HCT116 (cell line): Measurements from ENCODE around the gene MGRN1. TPM values are rescaled to one million over a fixed set of nuclear protein-coding genes. Genes with fewer than 3 reads are reported as not detected.

Source experiments
- ATAC-seq: fragments of 200-7000 bp; cut with Tn5 transposase; 2 replicates; pipeline ENCODE4 v1.9.1; 2020; ENCODE audit warnings: mild to moderate bottlenecking, moderate library complexity
- BruUV-seq: library from RNA; stranded (reverse); fragments of 400-500 nt; replicated peaks from 2 replicates; lab custom pipeline; 2021; lab: Mats Ljungman, UMichigan
- CTCF ChIA-PET: fragments of 300-600 bp; sonication (Branson Sonifier 250); formaldehyde crosslinking; loops from one replicate; lab custom pipeline; 2021; ENCODE audit warnings: antibody characterized with exemption; lab: Charles Lee
- POLR2A ChIA-PET: fragments of 300-600, 350-600 bp; sonication (Branson Sonifier 250); formaldehyde crosslinking; loops from one replicate; lab custom pipeline; 2021; ENCODE audit warnings: antibody characterized with exemption; lab: Charles Lee
- RAD21 ChIA-PET, 2 experiments: fragments of 300-600 bp; sonication (Branson Sonifier 250); formaldehyde crosslinking; loops; one replicate each; lab custom pipeline; 2023; ENCODE audit warnings: low total read pairs in 2 of 2; ENCODE audit not compliant: uncharacterized antibody in 2 of 2, unreplicated experiment in 2 of 2, low non-redundant PET in 1 of 2; lab: Charles Lee
- DNase-seq: peaks from one replicate; pipeline ENCODE4 v3.0.0-alpha.2; 2010; ENCODE audit warnings: low read depth, low spot score
- H2AFZ ChIP-seq: fragments of 200-600 bp; shearing (Covaris generic), sonication (generic); 2 replicates; pipeline ENCODE4 v1.6.1; 2017; ENCODE audit warnings: low read depth, mixed run types, mixed read lengths, antibody characterized with exemption, low read length; ENCODE audit not compliant: poor library complexity, severe bottlenecking
- H3K27ac ChIP-seq: 2 replicates; pipeline ENCODE4 v1.5.1; 2012; ENCODE audit warnings: low read depth, low read length
- H3K27me3 ChIP-seq: fragments of 200-600 bp; sonication (generic); 2 replicates; pipeline ENCODE4 v1.6.1; 2016; ENCODE audit warnings: mixed run types, low read length, mixed read lengths; ENCODE audit not compliant: insufficient read depth
- H3K36me3 ChIP-seq, 2 experiments: fragments of 200-500 bp in 1 of 2; fragments of 200-600 bp in 1 of 2; sonication (Bioruptor generic) in 1 of 2; sonication (generic) in 1 of 2; 2 replicates each; pipeline versions ENCODE4 v1.5.1 to v1.6.1; 2014 to 2016; ENCODE audit warnings: low read length in 2 of 2, inconsistent platforms in 1 of 2, mixed read lengths in 1 of 2, mixed run types in 1 of 2; ENCODE audit not compliant: insufficient read depth in 2 of 2, control insufficient read depth in 1 of 2
- H3K4me1 ChIP-seq, 2 experiments: fragments of 200-600 bp in 1 of 2; sonication (generic) in 1 of 2; 2 replicates each; pipeline versions ENCODE4 v1.5.1 to v1.6.1; 2012 to 2017; ENCODE audit warnings: low read length in 2 of 2, inconsistent platforms in 1 of 2, mild to moderate bottlenecking in 1 of 2, mixed read lengths in 1 of 2, mixed run types in 1 of 2, moderate library complexity in 1 of 2; ENCODE audit not compliant: insufficient read depth in 2 of 2, control insufficient read depth in 1 of 2
- H3K4me2 ChIP-seq: fragments of 200-600 bp; sonication (generic); 2 replicates; pipeline ENCODE4 v1.6.1; 2017; ENCODE audit warnings: mixed run types, low read length, mixed read lengths
- H3K4me3 ChIP-seq, 2 experiments: fragments of 200-600 bp in 1 of 2; sonication (generic) in 1 of 2; replicated peaks in 1 of 2; 2 replicates each; pipeline ENCODE4 v1.5.1; 2011 to 2016; ENCODE audit warnings: low read length in 2 of 2, control low read depth in 1 of 2, low read depth in 1 of 2, mild to moderate bottlenecking in 1 of 2, mixed read lengths in 1 of 2, mixed run types in 1 of 2
- H3K79me2 ChIP-seq: fragments of 200-600 bp; sonication (generic); 2 replicates; pipeline ENCODE4 v1.6.1; 2017; ENCODE audit warnings: mild to moderate bottlenecking, mixed run types, low read length, moderate library complexity, mixed read lengths; ENCODE audit not compliant: insufficient read depth
- H3K9ac ChIP-seq: fragments of 200-600 bp; sonication (generic); 2 replicates; pipeline ENCODE4 v1.6.1; 2016; ENCODE audit warnings: low read length, mixed read lengths
- H3K9me2 ChIP-seq: fragments of 200-600 bp; sonication (generic), shearing (Covaris generic); 2 replicates; pipeline ENCODE4 v1.6.1; 2017; ENCODE audit warnings: mixed run types, mild to moderate bottlenecking, moderate library complexity; ENCODE audit not compliant: insufficient read depth
- H3K9me3 ChIP-seq, 2 experiments: fragments of 200-500 bp in 1 of 2; fragments of 200-600 bp in 1 of 2; sonication (Bioruptor generic) in 1 of 2; sonication (generic) in 1 of 2; 2 replicates each; pipeline ENCODE4 v1.6.1; 2014 to 2017; ENCODE audit warnings: low read length in 2 of 2, mixed read lengths in 2 of 2, inconsistent platforms in 1 of 2, low read depth in 1 of 2, mild to moderate bottlenecking in 1 of 2, mixed run types in 1 of 2, moderate library complexity in 1 of 2; ENCODE audit not compliant: control insufficient read depth in 1 of 2, insufficient read depth in 1 of 2
- H4K20me1 ChIP-seq: fragments of 200-600 bp; sonication (generic), shearing (Covaris generic); 2 replicates; pipeline ENCODE4 v1.6.1; 2017; ENCODE audit warnings: mixed run types, mild to moderate bottlenecking, moderate library complexity; ENCODE audit not compliant: insufficient read depth
- CEBPB ChIP-seq: IDR thresholded peaks from 2 replicates; pipeline ENCODE4 v1.6.1; 2012; ENCODE audit warnings: low read depth
- EGR1 ChIP-seq: IDR thresholded peaks from 2 replicates; pipeline ENCODE4 v1.6.1; 2012; ENCODE audit warnings: low read depth
- ELF1 ChIP-seq: IDR thresholded peaks from 2 replicates; pipeline ENCODE4 v1.6.1; 2012; ENCODE audit warnings: low read depth, borderline replicate concordance
- POLR2A ChIP-seq: IDR thresholded peaks from 2 replicates; pipeline ENCODE4 v1.7.0; 2011; ENCODE audit warnings: borderline replicate concordance; ENCODE audit not compliant: insufficient read depth, insufficient read length; ENCODE audit errors: extremely low read depth
- POLR2AphosphoS5 ChIP-seq: IDR thresholded peaks from 2 replicates; pipeline ENCODE4 v1.6.1; 2011; ENCODE audit warnings: mild to moderate bottlenecking, low read depth, low read length, moderate library complexity
- RAD21 ChIP-seq: IDR thresholded peaks from 2 replicates; pipeline ENCODE4 v1.6.1; 2012; ENCODE audit warnings: low read depth, mild to moderate bottlenecking
- SP1 ChIP-seq: IDR thresholded peaks from 2 replicates; pipeline ENCODE4 v1.6.1; 2012; ENCODE audit warnings: low read depth
- TCF7L2 ChIP-seq: IDR thresholded peaks from 2 replicates; pipeline ENCODE4 v1.7.0; 2011; ENCODE audit warnings: borderline replicate concordance, inconsistent platforms; ENCODE audit not compliant: insufficient read depth, insufficient read length; ENCODE audit errors: extremely low read depth
- ZNF274 ChIP-seq: fragments of 200-500 bp; sonication (Bioruptor generic); IDR thresholded peaks from 2 replicates; pipeline ENCODE4 v1.6.1; 2014; ENCODE audit warnings: mild to moderate bottlenecking, low read depth, low read length, inconsistent platforms
- intact Hi-C: fragments of 100-400 bp; cut with micrococcal nuclease; formaldehyde crosslinking; loops from 2 replicates; pipeline ENCODE4 v1.10.0; 2022
- total RNA-seq: library from RNA; stranded (reverse); gene quantifications from one replicate; pipeline ENCODE4 v1.2.1, GENCODE V29; 2021; ENCODE audit not compliant: unreplicated experiment
- TF ChIP-seq, protein P1 (sequence below): IDR thresholded peaks from 2 replicates; pipeline ENCODE4 v1.6.1; 2012
- TF ChIP-seq, protein P2 (sequence below): IDR thresholded peaks from 2 replicates; pipeline ENCODE4 v1.6.1; 2012; ENCODE audit warnings: low read depth

Gene MGRN1
- total RNA-seq, 1 experiment from 2014 or later, result 50.6 TPM

DNA sequence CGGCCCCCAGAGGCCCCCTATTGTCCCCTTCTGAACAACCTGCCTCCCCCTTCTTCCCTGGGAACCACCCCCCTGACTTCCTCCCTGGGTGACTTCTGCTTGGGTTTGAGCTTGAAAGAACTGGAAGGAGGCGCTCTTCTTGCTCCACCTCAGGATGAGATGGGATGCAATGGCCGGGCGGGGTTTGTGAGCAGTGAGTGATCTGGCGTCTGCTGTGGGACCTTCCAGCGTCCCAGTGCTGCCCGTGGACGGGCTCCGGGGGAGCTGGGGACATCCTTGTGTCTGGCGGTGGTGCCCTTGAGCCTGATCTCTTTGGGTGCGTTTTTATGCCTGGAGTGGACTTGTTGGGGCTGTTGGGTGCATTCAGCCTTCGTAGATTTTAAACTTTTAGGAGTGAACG lies 11.6 kb downstream of the MGRN1 start:
- H3K36me3 ChIP-seq, result peaks cover 0 to 2% of the 10 kb centered on the region in 2 experiments; a peak in 3 of 4 replicates
- H3K27me3 ChIP-seq, result no peaks in the 10 kb centered on the region
- no TSS peak for BruUV-seq
- no peak overlapping the region for H3K4me3 ChIP-seq
- H2AFZ ChIP-seq, result no peak overlapping the region
- no peaks in the 10 kb centered on the region for H3K9me2 ChIP-seq
- intact Hi-C loops, result no loop called here
- no peak overlapping the region for H3K27ac ChIP-seq
- no peaks in the 10 kb centered on the region for H3K4me1 ChIP-seq
- no peak overlapping the region for H3K4me2 ChIP-seq
- no peak for ATAC-seq
- TF ChIP-seq ELF1, result no peak
- no peak for TF ChIP-seq ZNF274
- no peak for TF ChIP-seq TCF7L2
- TF ChIP-seq RAD21, result no peak
- peaks cover 2 to 6% of the 10 kb centered on the region in 2 experiments; a peak in 1 of 4 replicates for H3K9me3 ChIP-seq
- H4K20me1 ChIP-seq, result no peaks in the 10 kb centered on the region
- no peak overlapping the region for H3K9ac ChIP-seq
- peaks cover 71% of the 10 kb centered on the region for H3K79me2 ChIP-seq
- no peak for DNase-seq
- CTCF ChIA-PET, result interaction anchor here (1.3 kb wide), 1 partner anchor 12 kb away, joined by 5 read pairs; the partner anchor contains the start of gene MGRN1
- RAD21 ChIA-PET, result no interaction called here
- POLR2A ChIA-PET, result no interaction called here

GRCh38 chr16:4637501-4638166 lies 13.0 kb downstream of the MGRN1 start:
- Histone ChIP-seq H4K20me1 (no peaks in the 10 kb centered on the region), H3K4me1 (no peaks in the 10 kb centered on the region), H3K4me3 (no peak overlapping the region), H3K27ac (no peak overlapping the region), H3K9me3 (no peaks in the 10 kb centered on the region), H2AFZ (no peak overlapping the region), H3K9me2 (no peaks in the 10 kb centered on the region), H3K79me2 (peaks cover 71% of the 10 kb centered on the region), H3K4me2 (no peak overlapping the region), H3K36me3 (peaks cover 0 to 2% of the 10 kb centered on the region in 2 experiments; a peak in 3 of 4 replicates), H3K9ac (no peak overlapping the region), H3K27me3 (no peaks in the 10 kb centered on the region)
- no TSS peak for BruUV-seq
- ChIA-PET RAD21 (no interaction called here), CTCF (no interaction called here), POLR2A (no interaction called here)
- no peak for TF ChIP-seq SP1
- TF ChIP-seq POLR2A, result no peak
- TF ChIP-seq, protein P1, sequence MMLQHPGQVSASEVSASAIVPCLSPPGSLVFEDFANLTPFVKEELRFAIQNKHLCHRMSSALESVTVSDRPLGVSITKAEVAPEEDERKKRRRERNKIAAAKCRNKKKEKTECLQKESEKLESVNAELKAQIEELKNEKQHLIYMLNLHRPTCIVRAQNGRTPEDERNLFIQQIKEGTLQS, result no peak
- no peak for TF ChIP-seq CEBPB
- no peak for TF ChIP-seq EGR1
- no peak for TF ChIP-seq ELF1
- TF ChIP-seq, protein P2, sequence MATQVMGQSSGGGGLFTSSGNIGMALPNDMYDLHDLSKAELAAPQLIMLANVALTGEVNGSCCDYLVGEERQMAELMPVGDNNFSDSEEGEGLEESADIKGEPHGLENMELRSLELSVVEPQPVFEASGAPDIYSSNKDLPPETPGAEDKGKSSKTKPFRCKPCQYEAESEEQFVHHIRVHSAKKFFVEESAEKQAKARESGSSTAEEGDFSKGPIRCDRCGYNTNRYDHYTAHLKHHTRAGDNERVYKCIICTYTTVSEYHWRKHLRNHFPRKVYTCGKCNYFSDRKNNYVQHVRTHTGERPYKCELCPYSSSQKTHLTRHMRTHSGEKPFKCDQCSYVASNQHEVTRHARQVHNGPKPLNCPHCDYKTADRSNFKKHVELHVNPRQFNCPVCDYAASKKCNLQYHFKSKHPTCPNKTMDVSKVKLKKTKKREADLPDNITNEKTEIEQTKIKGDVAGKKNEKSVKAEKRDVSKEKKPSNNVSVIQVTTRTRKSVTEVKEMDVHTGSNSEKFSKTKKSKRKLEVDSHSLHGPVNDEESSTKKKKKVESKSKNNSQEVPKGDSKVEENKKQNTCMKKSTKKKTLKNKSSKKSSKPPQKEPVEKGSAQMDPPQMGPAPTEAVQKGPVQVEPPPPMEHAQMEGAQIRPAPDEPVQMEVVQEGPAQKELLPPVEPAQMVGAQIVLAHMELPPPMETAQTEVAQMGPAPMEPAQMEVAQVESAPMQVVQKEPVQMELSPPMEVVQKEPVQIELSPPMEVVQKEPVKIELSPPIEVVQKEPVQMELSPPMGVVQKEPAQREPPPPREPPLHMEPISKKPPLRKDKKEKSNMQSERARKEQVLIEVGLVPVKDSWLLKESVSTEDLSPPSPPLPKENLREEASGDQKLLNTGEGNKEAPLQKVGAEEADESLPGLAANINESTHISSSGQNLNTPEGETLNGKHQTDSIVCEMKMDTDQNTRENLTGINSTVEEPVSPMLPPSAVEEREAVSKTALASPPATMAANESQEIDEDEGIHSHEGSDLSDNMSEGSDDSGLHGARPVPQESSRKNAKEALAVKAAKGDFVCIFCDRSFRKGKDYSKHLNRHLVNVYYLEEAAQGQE, result no peak
- TF ChIP-seq POLR2AphosphoS5, result no peak
- TF ChIP-seq ZNF274, result no peak
- intact Hi-C loops, result no loop called here
- DNase-seq, result no peak
- no peak for ATAC-seq
